Measurements from ENCODE around the gene CRLF1. TPM values are rescaled to one million over a fixed set of nuclear protein-coding genes. Genes with fewer than 3 reads are reported as not detected.

CRLF1 gene
- total RNA-seq, 1 donor from 2014 or later, result 6.0 TPM

DNA sequence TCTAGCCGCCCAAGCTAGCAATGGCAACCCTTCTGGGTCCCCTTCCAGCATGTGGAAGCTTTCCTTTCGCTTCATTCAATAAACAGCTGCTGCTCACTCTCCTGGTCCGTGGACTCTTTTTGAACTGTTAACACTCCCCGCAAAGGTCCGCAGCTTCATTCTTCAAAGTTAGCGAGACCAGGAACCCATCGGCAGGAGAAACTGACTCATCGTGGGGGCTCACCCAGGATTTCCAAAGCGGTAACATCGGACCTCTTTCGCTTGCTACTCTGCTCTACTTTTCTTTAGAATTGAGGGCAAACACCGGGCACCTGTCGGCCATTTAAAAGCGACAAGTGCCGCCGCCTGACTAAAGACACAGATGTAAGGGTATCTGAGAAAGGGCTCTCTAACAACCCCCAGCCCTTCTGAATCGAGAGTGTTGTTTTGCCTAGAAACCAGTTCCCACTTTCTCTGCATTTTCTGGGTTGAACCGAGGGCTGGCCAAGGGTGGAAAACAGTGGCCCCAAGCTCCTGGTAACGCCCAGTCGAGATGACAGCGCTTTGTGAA, 29.2 kb downstream of the CRLF1 start:
- Mint-ChIP-seq H3K27ac (peak overlapping the region; percentile 59), H3K36me3 (ENCODE audit: insufficient read depth) (peaks cover 9% of the 10 kb centered on the region), H3K9me3 (ENCODE audit: low read depth) (no peaks in the 10 kb centered on the region), H3K4me1 (ENCODE audit: low read depth) (peaks cover 8% of the 10 kb centered on the region), H3K4me3 (ENCODE audit: low read depth) (no peak overlapping the region), H3K27me3 (no peaks in the 10 kb centered on the region)
- no peak for DNase-seq (ENCODE audit: low spot score, unreplicated experiment)
- TF ChIP-seq, protein P1, sequence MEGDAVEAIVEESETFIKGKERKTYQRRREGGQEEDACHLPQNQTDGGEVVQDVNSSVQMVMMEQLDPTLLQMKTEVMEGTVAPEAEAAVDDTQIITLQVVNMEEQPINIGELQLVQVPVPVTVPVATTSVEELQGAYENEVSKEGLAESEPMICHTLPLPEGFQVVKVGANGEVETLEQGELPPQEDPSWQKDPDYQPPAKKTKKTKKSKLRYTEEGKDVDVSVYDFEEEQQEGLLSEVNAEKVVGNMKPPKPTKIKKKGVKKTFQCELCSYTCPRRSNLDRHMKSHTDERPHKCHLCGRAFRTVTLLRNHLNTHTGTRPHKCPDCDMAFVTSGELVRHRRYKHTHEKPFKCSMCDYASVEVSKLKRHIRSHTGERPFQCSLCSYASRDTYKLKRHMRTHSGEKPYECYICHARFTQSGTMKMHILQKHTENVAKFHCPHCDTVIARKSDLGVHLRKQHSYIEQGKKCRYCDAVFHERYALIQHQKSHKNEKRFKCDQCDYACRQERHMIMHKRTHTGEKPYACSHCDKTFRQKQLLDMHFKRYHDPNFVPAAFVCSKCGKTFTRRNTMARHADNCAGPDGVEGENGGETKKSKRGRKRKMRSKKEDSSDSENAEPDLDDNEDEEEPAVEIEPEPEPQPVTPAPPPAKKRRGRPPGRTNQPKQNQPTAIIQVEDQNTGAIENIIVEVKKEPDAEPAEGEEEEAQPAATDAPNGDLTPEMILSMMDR (IDR thresholded peaks at IDR 0.05; ENCODE audit: unreplicated experiment), result no peak

DNA sequence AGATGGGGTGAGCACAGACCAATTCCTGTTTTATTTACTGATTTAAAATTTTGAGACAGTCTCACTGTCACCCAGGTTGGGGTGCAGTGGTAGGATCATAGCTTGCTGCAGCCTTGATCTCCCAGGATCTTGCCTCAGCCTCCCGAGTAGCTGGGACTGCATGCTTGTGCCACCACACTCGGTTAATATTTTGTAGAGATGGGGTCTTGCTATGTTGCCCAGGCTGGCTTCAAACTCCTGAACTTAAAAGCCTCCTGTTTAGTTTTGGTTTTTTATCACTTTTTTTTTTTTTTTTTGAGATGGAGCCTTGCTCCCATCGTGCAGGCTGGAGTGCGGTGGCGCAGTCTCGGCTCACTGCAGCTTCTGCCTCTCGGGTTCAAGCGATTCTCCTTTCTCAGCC, 30.2 kb downstream of the CRLF1 start:
- H3K36me3 Mint-ChIP-seq (ENCODE audit: insufficient read depth), result peaks cover 10% of the 10 kb centered on the region
- TF ChIP-seq, protein P1 (IDR thresholded peaks at IDR 0.05; ENCODE audit: unreplicated experiment), result no peak
- H3K27ac Mint-ChIP-seq, result no peak overlapping the region
- no peaks in the 10 kb centered on the region for H3K27me3 Mint-ChIP-seq
- H3K9me3 Mint-ChIP-seq (ENCODE audit: low read depth), result no peaks in the 10 kb centered on the region
- peaks cover 12% of the 10 kb centered on the region for H3K4me1 Mint-ChIP-seq (ENCODE audit: low read depth)
- H3K4me3 Mint-ChIP-seq (ENCODE audit: low read depth), result no peak overlapping the region
- DNase-seq (ENCODE audit: low spot score, unreplicated experiment), result no peak

DNA sequence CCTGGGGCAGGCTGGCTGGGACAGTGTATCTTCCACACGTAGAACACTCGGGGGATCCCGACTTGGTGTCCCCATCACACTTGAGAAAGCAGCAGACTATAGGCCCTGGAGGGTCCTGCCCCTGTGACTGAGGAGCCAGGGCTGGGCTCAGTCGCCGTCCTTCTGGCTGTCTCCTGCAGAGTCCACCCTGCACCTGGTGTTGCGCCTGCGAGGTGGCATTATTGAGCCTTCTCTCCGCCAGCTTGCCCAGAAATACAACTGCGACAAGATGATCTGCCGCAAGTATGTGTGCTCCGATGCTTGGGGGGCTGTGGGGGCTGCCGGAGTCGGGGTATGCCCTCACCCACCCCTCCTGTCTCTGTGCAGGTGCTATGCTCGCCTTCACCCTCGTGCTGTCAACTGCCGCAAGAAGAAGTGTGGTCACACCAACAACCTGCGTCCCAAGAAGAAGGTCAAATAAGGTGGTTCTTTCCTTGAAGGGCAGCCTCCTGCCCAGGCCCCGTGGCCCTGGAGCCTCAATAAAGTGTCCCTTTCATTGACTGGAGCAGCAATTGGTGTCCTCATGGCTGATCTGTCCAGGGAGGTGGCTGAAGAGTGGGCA, 31.8 kb downstream of the CRLF1 start:
- DNase-seq (ENCODE audit: low spot score, unreplicated experiment), result no peak
- no peaks in the 10 kb centered on the region for H3K9me3 Mint-ChIP-seq (ENCODE audit: low read depth)
- H3K4me3 Mint-ChIP-seq (ENCODE audit: low read depth), result no peak overlapping the region
- H3K27me3 Mint-ChIP-seq, result no peaks in the 10 kb centered on the region
- no peak overlapping the region for H3K27ac Mint-ChIP-seq
- TF ChIP-seq, protein P1 (IDR thresholded peaks at IDR 0.05; ENCODE audit: unreplicated experiment), result no peak
- peaks cover 15% of the 10 kb centered on the region for H3K4me1 Mint-ChIP-seq (ENCODE audit: low read depth)
- peaks cover 10% of the 10 kb centered on the region for H3K36me3 Mint-ChIP-seq (ENCODE audit: insufficient read depth)

DNA sequence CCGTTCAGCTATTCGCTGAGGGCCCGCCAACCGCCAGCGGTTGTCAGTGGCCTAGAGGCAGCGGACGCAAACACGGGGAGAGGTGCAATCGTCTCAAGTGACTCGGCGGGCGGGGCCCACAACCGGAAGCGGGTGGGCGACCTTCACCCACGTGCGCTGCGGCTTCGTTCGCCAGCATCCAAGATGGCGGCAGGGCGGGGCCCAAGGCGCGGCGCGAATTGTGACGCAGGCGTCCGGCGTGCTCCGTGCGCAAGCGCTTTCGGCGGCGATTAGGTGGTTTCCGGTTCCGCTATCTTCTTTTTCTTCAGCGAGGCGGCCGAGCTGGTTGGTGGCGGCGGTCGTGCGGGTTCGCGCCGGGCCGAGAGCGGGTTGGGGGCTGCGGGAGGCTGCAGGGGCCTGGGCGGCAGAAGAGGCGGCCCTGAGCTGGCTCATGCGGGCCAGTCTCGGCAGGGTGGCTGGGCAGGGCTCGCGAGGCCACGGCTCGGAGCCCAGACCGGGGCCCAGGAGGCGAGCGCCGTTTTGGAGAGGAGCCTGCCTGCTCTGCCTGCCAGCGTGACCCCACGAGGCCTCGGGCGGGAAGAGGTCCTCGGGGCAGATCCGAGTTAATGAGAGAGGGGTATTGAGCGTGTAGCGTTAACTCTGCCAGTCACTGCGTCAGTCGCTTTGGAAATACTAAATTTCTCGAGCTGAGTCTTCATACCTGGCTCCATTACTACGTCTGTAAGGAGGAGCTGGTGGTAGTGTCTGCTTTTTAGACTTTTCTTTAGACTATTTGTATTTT, 34.8 kb downstream of the CRLF1 start, which contains the start of gene UBA52:
Gene UBA52, plus strand, starts transcription at position 294 of the 781 bp plus-strand sequence. CDS start 1,444 bp downstream, outside the sequence.
- H3K4me1 Mint-ChIP-seq (ENCODE audit: low read depth), result peaks cover 15% of the 10 kb centered on the region
- H3K4me3 Mint-ChIP-seq (ENCODE audit: low read depth), result peak within 1 kb of the TSS; percentile 88
- peaks cover 14% of the 10 kb centered on the region for H3K36me3 Mint-ChIP-seq (ENCODE audit: insufficient read depth)
- H3K9me3 Mint-ChIP-seq (ENCODE audit: low read depth), result no peaks in the 10 kb centered on the region
- H3K27me3 Mint-ChIP-seq, result no peaks in the 10 kb centered on the region
- TF ChIP-seq, protein P1 (IDR thresholded peaks at IDR 0.05; ENCODE audit: unreplicated experiment), result no peak
- peak; percentile 97 for DNase-seq (ENCODE audit: low spot score, unreplicated experiment)
- peak within 1 kb of the TSS; percentile 97 for H3K27ac Mint-ChIP-seq

DNA sequence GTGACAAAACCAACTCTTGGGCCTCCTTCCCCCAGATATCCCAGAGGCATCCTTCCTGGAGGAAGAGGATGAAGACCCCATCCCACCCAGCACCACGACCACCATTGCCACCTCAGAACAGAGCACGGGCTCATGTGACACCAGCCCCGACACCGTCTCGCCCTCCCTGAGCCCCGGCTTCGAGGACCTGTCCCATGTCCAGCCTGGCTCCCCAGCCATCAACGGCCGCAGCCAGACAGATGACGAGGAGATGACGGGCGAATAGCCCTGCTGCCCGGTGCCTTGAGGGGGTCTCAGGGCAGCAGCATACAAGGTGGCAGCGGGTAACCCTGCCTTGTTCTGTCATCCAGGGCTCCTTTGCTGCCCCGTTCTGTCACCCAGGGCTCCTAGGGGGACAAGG, 38.2 kb downstream of the CRLF1 start:
- H3K4me3 Mint-ChIP-seq (ENCODE audit: low read depth), result no peak overlapping the region

More for the DNA sequence above, 38.2 kb downstream of the CRLF1 start:
- peaks cover 13% of the 10 kb centered on the region for H3K36me3 Mint-ChIP-seq (ENCODE audit: insufficient read depth)
- TF ChIP-seq, protein P1 (IDR thresholded peaks at IDR 0.05; ENCODE audit: unreplicated experiment), result no peak
- no peak for DNase-seq (ENCODE audit: low spot score, unreplicated experiment)
- H3K9me3 Mint-ChIP-seq (ENCODE audit: low read depth), result no peaks in the 10 kb centered on the region
- H3K4me1 Mint-ChIP-seq (ENCODE audit: low read depth), result peaks cover 14% of the 10 kb centered on the region
- H3K27me3 Mint-ChIP-seq, result no peaks in the 10 kb centered on the region
- H3K27ac Mint-ChIP-seq, result peak overlapping the region; percentile 45
